HUES6 (cell line): ENCODE data around the gene PEX12.
"Not testable (repeated sequence)": the region's sequence is repeated elsewhere in the genome, so short reads cannot be mapped to it uniquely, and the experiment has no call there.

Experiments used
- H3K27ac ChIP-seq: 2 replicates; pipeline ENCODE4 v1.7.0; 2013; ENCODE audit warnings: low read depth, mild to moderate bottlenecking, low read length, inconsistent platforms
- H3K27me3 ChIP-seq: 2 replicates; pipeline ENCODE4 v1.6.1; 2013; ENCODE audit warnings: low read length; ENCODE audit not compliant: control insufficient read depth, insufficient read depth
- H3K36me3 ChIP-seq: 2 replicates; pipeline ENCODE4 v1.6.1; 2013; ENCODE audit warnings: low read length; ENCODE audit not compliant: control insufficient read depth, insufficient read depth
- H3K4me1 ChIP-seq: 2 replicates; pipeline ENCODE4 v1.6.1; 2013; ENCODE audit warnings: low read length; ENCODE audit not compliant: control insufficient read depth, insufficient read depth
- H3K4me3 ChIP-seq: 2 replicates; pipeline ENCODE4 v1.5.1; 2013; ENCODE audit warnings: low read depth, low read length
- H3K9ac ChIP-seq: one replicate; pipeline ENCODE4 v1.6.1; 2013; ENCODE audit warnings: mild to moderate bottlenecking, low read length
- H3K9me3 ChIP-seq: 2 replicates; pipeline ENCODE4 v1.6.1; 2013; ENCODE audit warnings: low read depth, low read length; ENCODE audit not compliant: control insufficient read depth, insufficient read depth

PEX12 gene

GRCh38 chr17:35577830-35578196 lies 558 bp downstream of the PEX12 start:
- Histone ChIP-seq H3K9me3 (no peaks in the 10 kb centered on the region), H3K4me1 (peaks cover 3% of the 10 kb centered on the region; the same call in 1 of the 2 replicates), H3K27me3 (no peaks in the 10 kb centered on the region), H3K9ac (peak overlapping the region; percentile 94), H3K27ac (peak overlapping the region; percentile 2; the same call in 1 of the 2 replicates), H3K36me3 (peaks cover 17% of the 10 kb centered on the region), H3K4me3 (peak overlapping the region; percentile 90)

- H3K4me1 ChIP-seq, result peaks cover 3% of the 10 kb centered on the region; the same call in 1 of the 2 replicates
- H3K9me3 ChIP-seq, result no peaks in the 10 kb centered on the region
- no peaks in the 10 kb centered on the region for H3K27me3 ChIP-seq
- H3K9ac ChIP-seq, result no peak overlapping the region
- peaks cover 17% of the 10 kb centered on the region for H3K36me3 ChIP-seq
- no peak overlapping the region for H3K4me3 ChIP-seq
- H3K27ac ChIP-seq, result no peak overlapping the region
Measured at GRCh38 chr17:35575759-35576158, 2.6 kb downstream of the PEX12 start.

GRCh38 chr17:35569405-35569804 lies 9.0 kb downstream of the PEX12 start:
- Histone ChIP-seq H3K4me1 (0 out of 2 replicates have a peak, but pooled peaks cover 3% of the 10 kb centered on the region), H3K36me3 (peaks cover 2% of the 10 kb centered on the region), H3K4me3 (peak overlapping the region; percentile 89), H3K9me3 (no peaks in the 10 kb centered on the region), H3K9ac (no peak overlapping the region), H3K27ac (no peak overlapping the region), H3K27me3 (peaks cover 11% of the 10 kb centered on the region)

- H3K9ac ChIP-seq, result peak overlapping the region; percentile 85
- H3K4me1 ChIP-seq, result 0 out of 2 replicates have a peak, but pooled peaks cover 3% of the 10 kb centered on the region
- H3K36me3 ChIP-seq, result no peaks in the 10 kb centered on the region; the same call in 1 of the 2 replicates
- peaks cover 11% of the 10 kb centered on the region for H3K27me3 ChIP-seq
- peak overlapping the region; percentile 89 for H3K4me3 ChIP-seq
- H3K27ac ChIP-seq, result peak overlapping the region; percentile 65; the same call in 1 of the 2 replicates
- no peaks in the 10 kb centered on the region for H3K9me3 ChIP-seq
Measured at GRCh38 chr17:35568561-35568960, 9.8 kb downstream of the PEX12 start.

GRCh38 chr17:35566968-35567367 lies 11.4 kb downstream of the PEX12 start:
- H3K4me1 ChIP-seq, result 0 out of 2 replicates have a peak, but pooled peaks cover 3% of the 10 kb centered on the region
- H3K9ac ChIP-seq, result no peak overlapping the region
- H3K9me3 ChIP-seq, result no peaks in the 10 kb centered on the region
- peaks cover 11% of the 10 kb centered on the region for H3K27me3 ChIP-seq
- H3K36me3 ChIP-seq, result no peaks in the 10 kb centered on the region
- H3K4me3 ChIP-seq, result peak overlapping the region; percentile 89
- no peak overlapping the region for H3K27ac ChIP-seq

GRCh38 chr17:35563181-35563580 lies 15.2 kb downstream of the PEX12 start:
- H3K9ac ChIP-seq, H3K9me3 ChIP-seq, H3K27ac ChIP-seq, H3K36me3 ChIP-seq, H3K4me1 ChIP-seq, H3K4me3 ChIP-seq: not testable (repeated sequence)
- peaks cover 11% of the 10 kb centered on the region for H3K27me3 ChIP-seq

GRCh38 chr17:35560703-35561102 lies 17.7 kb downstream of the PEX12 start, which contains the start of gene SLFN14:
TSS of gene SLFN14 (minus strand) at chr17:35560819. CDS start at chr17:35558062, 2,757 bp downstream.
- H3K27ac ChIP-seq, result no peak within 1 kb of the TSS
- H3K4me1 ChIP-seq, result no peaks in the 10 kb centered on the region
- H3K9ac ChIP-seq, result no peak within 1 kb of the TSS
- H3K36me3 ChIP-seq, result no peaks in the 10 kb centered on the region
- no peak within 1 kb of the TSS for H3K4me3 ChIP-seq
- H3K9me3 ChIP-seq, result no peaks in the 10 kb centered on the region
- H3K27me3 ChIP-seq, result peaks cover 9% of the 10 kb centered on the region

GRCh38 chr17:35559495-35560210 lies 18.7 kb downstream of the PEX12 start:
- H3K36me3 ChIP-seq, result no peaks in the 10 kb centered on the region
- no peaks in the 10 kb centered on the region for H3K9me3 ChIP-seq
- no peak overlapping the region for H3K27ac ChIP-seq
- peaks cover 2% of the 10 kb centered on the region; the same call in 1 of the 2 replicates for H3K27me3 ChIP-seq
- no peaks in the 10 kb centered on the region for H3K4me1 ChIP-seq
- H3K4me3 ChIP-seq, result no peak overlapping the region
- H3K9ac ChIP-seq, result no peak overlapping the region

GRCh38 chr17:35557353-35557752 lies 21.0 kb downstream of the PEX12 start:
- H3K9ac ChIP-seq, result no peak overlapping the region
- H3K9me3 ChIP-seq, result no peaks in the 10 kb centered on the region
- H3K4me3 ChIP-seq, result no peak overlapping the region
- no peak overlapping the region for H3K27ac ChIP-seq
- H3K4me1 ChIP-seq, result no peaks in the 10 kb centered on the region
- H3K36me3 ChIP-seq, result no peaks in the 10 kb centered on the region
- H3K27me3 ChIP-seq, result no peaks in the 10 kb centered on the region

GRCh38 chr17:35555691-35556090 lies 22.7 kb downstream of the PEX12 start:
- H3K4me1 ChIP-seq, result no peaks in the 10 kb centered on the region
- H3K9ac ChIP-seq, result no peak overlapping the region
- H3K27me3 ChIP-seq, result no peaks in the 10 kb centered on the region
- H3K9me3 ChIP-seq, result no peaks in the 10 kb centered on the region
- no peaks in the 10 kb centered on the region for H3K36me3 ChIP-seq
- no peak overlapping the region for H3K27ac ChIP-seq
- H3K4me3 ChIP-seq, result no peak overlapping the region

GRCh38 chr17:35554668-35555067 lies 23.7 kb downstream of the PEX12 start:
- Histone ChIP-seq H3K9me3 (no peaks in the 10 kb centered on the region), H3K36me3 (no peaks in the 10 kb centered on the region), H3K4me3 (no peak overlapping the region), H3K4me1 (no peaks in the 10 kb centered on the region), H3K27me3 (no peaks in the 10 kb centered on the region), H3K27ac (no peak overlapping the region), H3K9ac (no peak overlapping the region)
